HCT116 (cell line): ENCODE results near the gene TGFBRAP1. TPM values are rescaled to one million over a fixed set of nuclear protein-coding genes. Genes with fewer than 3 reads are reported as not detected.

Experiments
- ATAC-seq: fragments of 200-7000 bp; cut with Tn5 transposase; 2 replicates; pipeline ENCODE4 v1.9.1; 2020; ENCODE audit warnings: mild to moderate bottlenecking, moderate library complexity
- BruUV-seq: library from RNA; stranded (reverse); fragments of 400-500 nt; replicated peaks from 2 replicates; lab custom pipeline; 2021; lab: Mats Ljungman, UMichigan
- CTCF ChIA-PET: fragments of 300-600 bp; sonication (Branson Sonifier 250); formaldehyde crosslinking; loops from one replicate; lab custom pipeline; 2021; ENCODE audit warnings: antibody characterized with exemption; lab: Charles Lee
- POLR2A ChIA-PET: fragments of 300-600, 350-600 bp; sonication (Branson Sonifier 250); formaldehyde crosslinking; loops from one replicate; lab custom pipeline; 2021; ENCODE audit warnings: antibody characterized with exemption; lab: Charles Lee
- RAD21 ChIA-PET, 2 experiments: fragments of 300-600 bp; sonication (Branson Sonifier 250); formaldehyde crosslinking; loops; one replicate each; lab custom pipeline; 2023; ENCODE audit warnings: low total read pairs in 2 of 2; ENCODE audit not compliant: uncharacterized antibody in 2 of 2, unreplicated experiment in 2 of 2, low non-redundant PET in 1 of 2; lab: Charles Lee
- DNase-seq: peaks from one replicate; pipeline ENCODE4 v3.0.0-alpha.2; 2010; ENCODE audit warnings: low read depth, low spot score
- H2AFZ ChIP-seq: fragments of 200-600 bp; shearing (Covaris generic), sonication (generic); 2 replicates; pipeline ENCODE4 v1.6.1; 2017; ENCODE audit warnings: low read depth, mixed run types, mixed read lengths, antibody characterized with exemption, low read length; ENCODE audit not compliant: poor library complexity, severe bottlenecking
- H3K27ac ChIP-seq: 2 replicates; pipeline ENCODE4 v1.5.1; 2012; ENCODE audit warnings: low read depth, low read length
- H3K27me3 ChIP-seq: fragments of 200-600 bp; sonication (generic); 2 replicates; pipeline ENCODE4 v1.6.1; 2016; ENCODE audit warnings: mixed run types, low read length, mixed read lengths; ENCODE audit not compliant: insufficient read depth
- H3K36me3 ChIP-seq, 2 experiments: fragments of 200-500 bp in 1 of 2; fragments of 200-600 bp in 1 of 2; sonication (Bioruptor generic) in 1 of 2; sonication (generic) in 1 of 2; 2 replicates each; pipeline versions ENCODE4 v1.5.1 to v1.6.1; 2014 to 2016; ENCODE audit warnings: low read length in 2 of 2, inconsistent platforms in 1 of 2, mixed read lengths in 1 of 2, mixed run types in 1 of 2; ENCODE audit not compliant: insufficient read depth in 2 of 2, control insufficient read depth in 1 of 2
- H3K4me1 ChIP-seq, 2 experiments: fragments of 200-600 bp in 1 of 2; sonication (generic) in 1 of 2; 2 replicates each; pipeline versions ENCODE4 v1.5.1 to v1.6.1; 2012 to 2017; ENCODE audit warnings: low read length in 2 of 2, inconsistent platforms in 1 of 2, mild to moderate bottlenecking in 1 of 2, mixed read lengths in 1 of 2, mixed run types in 1 of 2, moderate library complexity in 1 of 2; ENCODE audit not compliant: insufficient read depth in 2 of 2, control insufficient read depth in 1 of 2
- H3K4me2 ChIP-seq: fragments of 200-600 bp; sonication (generic); 2 replicates; pipeline ENCODE4 v1.6.1; 2017; ENCODE audit warnings: mixed run types, low read length, mixed read lengths
- H3K4me3 ChIP-seq, 2 experiments: fragments of 200-600 bp in 1 of 2; sonication (generic) in 1 of 2; replicated peaks in 1 of 2; 2 replicates each; pipeline ENCODE4 v1.5.1; 2011 to 2016; ENCODE audit warnings: low read length in 2 of 2, control low read depth in 1 of 2, low read depth in 1 of 2, mild to moderate bottlenecking in 1 of 2, mixed read lengths in 1 of 2, mixed run types in 1 of 2
- H3K79me2 ChIP-seq: fragments of 200-600 bp; sonication (generic); 2 replicates; pipeline ENCODE4 v1.6.1; 2017; ENCODE audit warnings: mild to moderate bottlenecking, mixed run types, low read length, moderate library complexity, mixed read lengths; ENCODE audit not compliant: insufficient read depth
- H3K9ac ChIP-seq: fragments of 200-600 bp; sonication (generic); 2 replicates; pipeline ENCODE4 v1.6.1; 2016; ENCODE audit warnings: low read length, mixed read lengths
- H3K9me2 ChIP-seq: fragments of 200-600 bp; sonication (generic), shearing (Covaris generic); 2 replicates; pipeline ENCODE4 v1.6.1; 2017; ENCODE audit warnings: mixed run types, mild to moderate bottlenecking, moderate library complexity; ENCODE audit not compliant: insufficient read depth
- H3K9me3 ChIP-seq, 2 experiments: fragments of 200-500 bp in 1 of 2; fragments of 200-600 bp in 1 of 2; sonication (Bioruptor generic) in 1 of 2; sonication (generic) in 1 of 2; 2 replicates each; pipeline ENCODE4 v1.6.1; 2014 to 2017; ENCODE audit warnings: low read length in 2 of 2, mixed read lengths in 2 of 2, inconsistent platforms in 1 of 2, low read depth in 1 of 2, mild to moderate bottlenecking in 1 of 2, mixed run types in 1 of 2, moderate library complexity in 1 of 2; ENCODE audit not compliant: control insufficient read depth in 1 of 2, insufficient read depth in 1 of 2
- H4K20me1 ChIP-seq: fragments of 200-600 bp; sonication (generic), shearing (Covaris generic); 2 replicates; pipeline ENCODE4 v1.6.1; 2017; ENCODE audit warnings: mixed run types, mild to moderate bottlenecking, moderate library complexity; ENCODE audit not compliant: insufficient read depth
- EGR1 ChIP-seq: IDR thresholded peaks from 2 replicates; pipeline ENCODE4 v1.6.1; 2012; ENCODE audit warnings: low read depth
- POLR2A ChIP-seq: IDR thresholded peaks from 2 replicates; pipeline ENCODE4 v1.7.0; 2011; ENCODE audit warnings: borderline replicate concordance; ENCODE audit not compliant: insufficient read depth, insufficient read length; ENCODE audit errors: extremely low read depth
- SIN3A ChIP-seq: IDR thresholded peaks from 2 replicates; pipeline ENCODE4 v1.6.1; 2012; ENCODE audit warnings: low read depth
- SP1 ChIP-seq: IDR thresholded peaks from 2 replicates; pipeline ENCODE4 v1.6.1; 2012; ENCODE audit warnings: low read depth
- TCF7L2 ChIP-seq: IDR thresholded peaks from 2 replicates; pipeline ENCODE4 v1.7.0; 2011; ENCODE audit warnings: borderline replicate concordance, inconsistent platforms; ENCODE audit not compliant: insufficient read depth, insufficient read length; ENCODE audit errors: extremely low read depth
- YY1 ChIP-seq: IDR thresholded peaks from 2 replicates; pipeline ENCODE4 v1.6.1; 2011; ENCODE audit warnings: low read length, low read depth, moderate library complexity, mild to moderate bottlenecking; ENCODE audit not compliant: insufficient replicate concordance; ENCODE audit errors: extremely low read depth
- ZBTB33 ChIP-seq: IDR thresholded peaks from 2 replicates; pipeline ENCODE4 v1.6.1; 2011; ENCODE audit warnings: mild to moderate bottlenecking, low read length, moderate library complexity; ENCODE audit not compliant: insufficient replicate concordance; ENCODE audit errors: extremely low read depth
- ZFX ChIP-seq: fragments of 450-650 bp; IDR thresholded peaks from 2 replicates; pipeline ENCODE4 v1.6.1; 2017
- ZNF274 ChIP-seq: fragments of 200-500 bp; sonication (Bioruptor generic); IDR thresholded peaks from 2 replicates; pipeline ENCODE4 v1.6.1; 2014; ENCODE audit warnings: mild to moderate bottlenecking, low read depth, low read length, inconsistent platforms
- intact Hi-C: fragments of 100-400 bp; cut with micrococcal nuclease; formaldehyde crosslinking; loops from 2 replicates; pipeline ENCODE4 v1.10.0; 2022
- total RNA-seq: library from RNA; stranded (reverse); gene quantifications from one replicate; pipeline ENCODE4 v1.2.1, GENCODE V29; 2021; ENCODE audit not compliant: unreplicated experiment
- TF ChIP-seq, protein P1 (sequence below), 3 experiments: fragments of 200-600 bp in 1 of 3; sonication (generic) in 1 of 3; IDR thresholded peaks in 2 of 3; conservative IDR thresholded peaks in 1 of 3; 2 replicates each; pipeline ENCODE4 v1.5.1; 2012 to 2017; ENCODE audit warnings: low read depth in 2 of 3, low read length in 2 of 3, antibody characterized with exemption in 1 of 3, borderline replicate concordance in 1 of 3, control low read depth in 1 of 3, mild to moderate bottlenecking in 1 of 3, mixed read lengths in 1 of 3, mixed run types in 1 of 3, moderate library complexity in 1 of 3; ENCODE audit not compliant: insufficient read depth in 1 of 3
- TF ChIP-seq, protein P2 (sequence below): IDR thresholded peaks from 2 replicates; pipeline ENCODE4 v1.6.1; 2012
- TF ChIP-seq, protein P3 (sequence below): IDR thresholded peaks from 2 replicates; pipeline ENCODE4 v1.6.1; 2012

Gene TGFBRAP1
- total RNA-seq, 1 experiment from 2014 or later: 18.3 TPM

GRCh38 chr2:105299290-105299689, 30.2 kb downstream of the TGFBRAP1 start:
- H3K4me1 ChIP-seq: no peaks in the 10 kb centered on the region
- no peak for DNase-seq
- no peak overlapping the region for H3K27ac ChIP-seq
- intact Hi-C loops: no loop called here
- H3K9me2 ChIP-seq: no peaks in the 10 kb centered on the region
- no peak overlapping the region for H3K9ac ChIP-seq
- no peak overlapping the region for H3K4me2 ChIP-seq
- ChIA-PET POLR2A (no interaction called here), RAD21 (no interaction called here), CTCF (no interaction called here)
- H3K9me3 ChIP-seq: no peaks in the 10 kb centered on the region
- H3K4me3 ChIP-seq: no peak overlapping the region
- H2AFZ ChIP-seq: no peak overlapping the region
- peaks cover 8 to 11% of the 10 kb centered on the region in 2 experiments; a peak in 2 of 4 replicates for H3K36me3 ChIP-seq
- H4K20me1 ChIP-seq: no peaks in the 10 kb centered on the region
- TF ChIP-seq, protein P1, sequence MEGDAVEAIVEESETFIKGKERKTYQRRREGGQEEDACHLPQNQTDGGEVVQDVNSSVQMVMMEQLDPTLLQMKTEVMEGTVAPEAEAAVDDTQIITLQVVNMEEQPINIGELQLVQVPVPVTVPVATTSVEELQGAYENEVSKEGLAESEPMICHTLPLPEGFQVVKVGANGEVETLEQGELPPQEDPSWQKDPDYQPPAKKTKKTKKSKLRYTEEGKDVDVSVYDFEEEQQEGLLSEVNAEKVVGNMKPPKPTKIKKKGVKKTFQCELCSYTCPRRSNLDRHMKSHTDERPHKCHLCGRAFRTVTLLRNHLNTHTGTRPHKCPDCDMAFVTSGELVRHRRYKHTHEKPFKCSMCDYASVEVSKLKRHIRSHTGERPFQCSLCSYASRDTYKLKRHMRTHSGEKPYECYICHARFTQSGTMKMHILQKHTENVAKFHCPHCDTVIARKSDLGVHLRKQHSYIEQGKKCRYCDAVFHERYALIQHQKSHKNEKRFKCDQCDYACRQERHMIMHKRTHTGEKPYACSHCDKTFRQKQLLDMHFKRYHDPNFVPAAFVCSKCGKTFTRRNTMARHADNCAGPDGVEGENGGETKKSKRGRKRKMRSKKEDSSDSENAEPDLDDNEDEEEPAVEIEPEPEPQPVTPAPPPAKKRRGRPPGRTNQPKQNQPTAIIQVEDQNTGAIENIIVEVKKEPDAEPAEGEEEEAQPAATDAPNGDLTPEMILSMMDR (IDR thresholded peaks at IDR 0.05 in 2 of 3, conservative IDR thresholded peaks at IDR 0.05 in 1 of 3; ENCODE audit: borderline replicate concordance in 1 of 3, insufficient read depth in 1 of 3, low read depth in 2 of 3, low read length in 2 of 3): peak in 1 of 3 experiments; percentile 13; a peak in 1 of 6 replicates
- TF ChIP-seq, protein P2, sequence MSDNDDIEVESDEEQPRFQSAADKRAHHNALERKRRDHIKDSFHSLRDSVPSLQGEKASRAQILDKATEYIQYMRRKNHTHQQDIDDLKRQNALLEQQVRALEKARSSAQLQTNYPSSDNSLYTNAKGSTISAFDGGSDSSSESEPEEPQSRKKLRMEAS: no peak
- H3K27me3 ChIP-seq: no peaks in the 10 kb centered on the region
- H3K79me2 ChIP-seq: peaks cover 39% of the 10 kb centered on the region
- peak; percentile 73 for ATAC-seq
- no TSS peak for BruUV-seq

- BruUV-seq: no TSS peak
- ChIA-PET CTCF (no interaction called here), RAD21 (no interaction called here), POLR2A (no interaction called here)
- DNase-seq (no peak), ATAC-seq (no peak)
- Histone ChIP-seq H3K27me3 (no peaks in the 10 kb centered on the region), H3K9me3 (no peaks in the 10 kb centered on the region), H4K20me1 (no peaks in the 10 kb centered on the region), H3K9me2 (no peaks in the 10 kb centered on the region), H3K79me2 (peaks cover 27% of the 10 kb centered on the region), H3K36me3 (peaks cover 13 to 18% of the 10 kb centered on the region in 2 experiments; a peak in 2 of 4 replicates), H3K27ac (no peak overlapping the region), H3K4me1 (no peaks in the 10 kb centered on the region), H3K9ac (no peak overlapping the region), H2AFZ (no peak overlapping the region), H3K4me2 (no peak overlapping the region), H3K4me3 (no peak overlapping the region)
- TF ChIP-seq TCF7L2 (no peak), ZFX (no peak), SP1 (no peak), YY1 (no peak), ZNF274 (no peak), ZBTB33 (no peak), SIN3A (no peak), EGR1 (no peak), POLR2A (no peak)
- TF ChIP-seq, protein P3, sequence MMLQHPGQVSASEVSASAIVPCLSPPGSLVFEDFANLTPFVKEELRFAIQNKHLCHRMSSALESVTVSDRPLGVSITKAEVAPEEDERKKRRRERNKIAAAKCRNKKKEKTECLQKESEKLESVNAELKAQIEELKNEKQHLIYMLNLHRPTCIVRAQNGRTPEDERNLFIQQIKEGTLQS: no peak
- TF ChIP-seq, protein P1 (IDR thresholded peaks at IDR 0.05 in 2 of 3, conservative IDR thresholded peaks at IDR 0.05 in 1 of 3; ENCODE audit: borderline replicate concordance in 1 of 3, insufficient read depth in 1 of 3, low read depth in 2 of 3, low read length in 2 of 3): no peak
- intact Hi-C loops: no loop called here
Observed at GRCh38 chr2:105298017-105298416, 31.5 kb downstream of the TGFBRAP1 start.
